ENCODE data around the gene GTF2H3. TPM values are rescaled to one million over a fixed set of nuclear protein-coding genes. Genes with fewer than 3 reads are reported as not detected.

The GTF2H3 gene
- total RNA-seq, 3 donors from 2014 or later = 20.6 to 24.4 (median 22.6) TPM

DNA sequence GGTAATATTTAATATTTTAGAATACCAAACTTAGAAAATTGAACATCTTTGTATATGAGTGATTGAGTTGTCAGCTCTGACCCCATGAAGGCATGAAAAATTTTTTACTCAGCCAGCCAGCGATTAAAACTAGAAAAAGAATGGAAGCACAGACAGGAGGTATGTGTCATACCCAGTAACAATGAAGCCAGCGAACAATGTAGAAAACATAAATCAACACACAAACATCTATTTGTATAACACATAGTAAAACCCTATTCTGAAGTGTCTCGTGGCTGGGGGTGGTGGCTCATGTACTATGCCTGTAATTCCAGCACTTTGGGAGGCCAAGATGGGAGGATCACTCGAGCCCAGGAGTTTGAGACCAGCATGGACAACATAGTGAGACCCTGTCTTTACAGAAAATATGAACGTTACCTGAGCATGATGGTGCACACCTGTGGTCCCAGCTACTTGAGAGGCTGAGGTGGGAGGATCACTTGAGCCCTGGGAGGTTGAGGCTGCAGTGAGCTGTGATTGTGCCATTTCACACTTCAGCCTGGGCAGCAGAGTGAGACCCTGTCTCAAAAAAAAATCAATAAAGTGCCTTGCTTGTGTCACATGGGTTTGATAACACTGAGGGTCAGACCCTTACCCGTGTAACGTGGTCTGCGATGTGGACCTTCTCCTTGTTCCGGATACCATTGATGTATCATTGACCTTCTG is 43.1 kb downstream of the GTF2H3 start:
- DNase-seq = no peak
- H3K9me3 ChIP-seq = no peaks in the 10 kb centered on the region
- H3K4me1 ChIP-seq (ENCODE audit: low read depth) = peaks cover 6% of the 10 kb centered on the region
- H3K4me3 ChIP-seq = no peak overlapping the region
- intact Hi-C loops (cut with DNase I, micrococcal nuclease) = no loop called here
- ATAC-seq = no peak
- no peaks in the 10 kb centered on the region for H3K36me3 ChIP-seq (ENCODE audit: low read depth)
- TF ChIP-seq CTCF (IDR thresholded peaks at IDR 0.05) = no peak

DNA sequence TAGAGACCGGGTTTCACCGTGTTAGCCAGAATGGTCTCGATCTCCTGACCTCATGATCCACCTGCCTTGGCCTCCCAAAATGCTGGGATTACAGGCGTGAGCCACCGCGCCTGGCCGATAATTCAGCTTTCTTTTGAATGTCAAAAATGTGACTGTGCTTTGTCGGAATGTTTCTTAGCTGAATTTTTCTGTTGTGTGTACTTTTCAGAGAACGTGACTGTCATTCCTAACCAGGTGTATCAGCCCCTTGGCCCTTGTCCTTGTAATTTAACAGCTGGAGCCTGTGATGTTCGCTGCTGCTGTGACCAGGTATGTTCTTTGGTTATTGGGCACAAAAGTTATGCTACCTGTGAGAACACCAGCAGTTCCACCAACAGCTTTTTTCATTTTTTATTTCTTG is 45.4 kb downstream of the GTF2H3 start:
- no peaks in the 10 kb centered on the region for H3K4me1 ChIP-seq (ENCODE audit: low read depth)
- no peak overlapping the region for H3K4me3 ChIP-seq
- no peaks in the 10 kb centered on the region for H3K9me3 ChIP-seq
- no peak for ATAC-seq
- intact Hi-C loops (cut with DNase I, micrococcal nuclease) = no loop called here
- TF ChIP-seq CTCF (IDR thresholded peaks at IDR 0.05) = no peak
- no peak for DNase-seq
- H3K36me3 ChIP-seq (ENCODE audit: low read depth) = no peaks in the 10 kb centered on the region

DNA sequence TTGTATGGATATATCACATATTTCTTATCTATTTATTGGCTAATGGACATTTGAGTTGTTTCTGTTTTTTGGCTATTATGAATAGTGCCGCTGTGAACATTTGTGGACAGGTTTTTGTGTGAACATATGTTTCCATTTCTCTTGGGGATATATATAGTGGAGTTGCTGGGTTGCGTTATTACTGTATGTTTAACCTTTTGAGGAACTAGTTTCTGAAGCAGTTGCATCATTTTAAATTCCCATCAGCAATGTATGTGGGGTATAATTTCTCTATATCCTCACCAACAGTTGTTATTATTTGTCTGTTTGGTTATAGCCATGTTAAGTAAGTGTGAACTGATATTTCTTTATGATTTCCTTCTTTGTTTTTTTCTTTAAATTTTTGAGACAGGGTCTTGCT is 48.0 kb downstream of the GTF2H3 start:
- no peak for TF ChIP-seq CTCF (IDR thresholded peaks at IDR 0.05)
- H3K4me3 ChIP-seq = no peak overlapping the region
- DNase-seq = no peak
- H3K9me3 ChIP-seq = no peaks in the 10 kb centered on the region
- no peaks in the 10 kb centered on the region for H3K36me3 ChIP-seq (ENCODE audit: low read depth)
- no peak for ATAC-seq
- intact Hi-C loops (cut with DNase I, micrococcal nuclease) = no loop called here
- no peaks in the 10 kb centered on the region for H3K4me1 ChIP-seq (ENCODE audit: low read depth)

GRCh38 chr12:123683964-123684363 is 50.3 kb downstream of the GTF2H3 start:
- no peak overlapping the region for H3K4me3 ChIP-seq
- intact Hi-C loops (cut with DNase I, micrococcal nuclease) = no loop called here
- no peak for TF ChIP-seq CTCF (IDR thresholded peaks at IDR 0.05)
- H3K36me3 ChIP-seq (ENCODE audit: low read depth) = no peaks in the 10 kb centered on the region
- DNase-seq = no peak
- no peaks in the 10 kb centered on the region for H3K4me1 ChIP-seq (ENCODE audit: low read depth)
- H3K9me3 ChIP-seq = no peaks in the 10 kb centered on the region
- no peak for ATAC-seq

GRCh38 chr12:123686636-123687190 is 53.1 kb downstream of the GTF2H3 start:
- ATAC-seq (no peak), DNase-seq (no peak)
- Histone ChIP-seq H3K4me1 (ENCODE audit: low read depth) (no peaks in the 10 kb centered on the region), H3K9me3 (no peaks in the 10 kb centered on the region), H3K36me3 (ENCODE audit: low read depth) (no peaks in the 10 kb centered on the region), H3K4me3 (no peak overlapping the region)
- intact Hi-C loops (cut with DNase I, micrococcal nuclease) = no loop called here
- TF ChIP-seq CTCF (IDR thresholded peaks at IDR 0.05) = no peak
